ENCODE results near the gene CYSRT1.

DNA sequence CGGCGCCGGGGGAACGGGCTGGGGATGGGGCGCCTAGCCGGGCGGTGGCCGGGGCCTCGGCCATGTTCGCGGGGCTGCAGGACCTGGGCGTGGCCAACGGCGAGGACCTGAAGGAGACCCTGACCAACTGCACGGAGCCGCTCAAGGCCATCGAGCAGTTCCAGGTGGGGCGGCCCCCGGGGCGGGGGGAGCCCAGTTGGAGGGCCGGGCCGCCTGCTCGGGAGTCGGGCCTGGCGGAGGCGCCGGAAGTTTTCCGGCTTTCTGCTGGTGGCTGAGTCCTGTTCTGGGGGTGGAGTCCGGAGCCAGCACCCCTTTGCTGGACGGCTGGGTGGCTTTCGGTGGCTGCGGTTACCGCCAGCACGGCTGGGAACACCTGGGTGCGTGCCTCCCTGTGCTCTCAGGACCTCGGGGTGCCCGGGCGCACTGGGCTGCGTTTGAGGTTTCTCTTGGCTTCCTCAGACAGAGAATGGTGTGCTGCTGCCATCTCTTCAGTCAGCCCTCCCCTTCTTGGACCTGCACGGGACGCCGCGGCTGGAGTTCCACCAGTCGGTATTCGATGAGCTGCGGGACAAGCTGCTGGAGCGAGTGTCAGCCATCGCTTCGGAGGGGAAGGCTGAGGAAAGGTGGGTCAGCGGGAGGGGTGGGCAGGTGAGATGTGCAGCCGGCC is 30.6 kb downstream of the CYSRT1 start:
- TF ChIP-seq EZH2 (IDR thresholded peaks at IDR 0.05; ENCODE audit: insufficient read depth, poor library complexity, severe bottlenecking) (no peak), EZH2phosphoT487 (IDR thresholded peaks at IDR 0.05; ENCODE audit: insufficient read depth, low read depth) (no peak)

All from GM23248 (cell line).